Body of pancreas (tissue), 4 donors: ENCODE results near the gene CDK17.

Source experiments
- CTCF ChIP-seq, 7 experiments: fragments of 450-650 bp in 4 of 7; fragments of 200-600 bp in 3 of 7; sonication (generic) in 3 of 7; IDR thresholded peaks; one replicate each; pipeline ENCODE4 v1.5.1; 2016 to 2019; ENCODE audit warnings: antibody characterized with exemption in 7 of 7
- POLR2A ChIP-seq, 3 donors: fragments of 450-650 bp; IDR thresholded peaks; one replicate each; pipeline ENCODE4 v1.6.1; 2016; ENCODE audit warnings: antibody characterized with exemption in 3 of 3, mild to moderate bottlenecking in 2 of 3

- TF ChIP-seq CTCF (IDR thresholded peaks at IDR 0.05) (no peak), POLR2A (IDR thresholded peaks at IDR 0.05) (no peak)
Observed at GRCh38 chr12:96375841-96376604, 24.2 kb downstream of the CDK17 start.
